HepG2 (cell line): ENCODE data around the gene STAMBPL1. TPM values are rescaled to one million over a fixed set of nuclear protein-coding genes. Genes with fewer than 3 reads are reported as not detected.

Experiments
- ATAC-seq: fragments of 200-7000 bp; cut with Tn5 transposase; 3 replicates; pipeline ENCODE4 v1.9.1; 2020; ENCODE audit warnings: mild to moderate bottlenecking, moderate library complexity
- BruUV-seq: library from RNA; stranded (reverse); fragments of 400-500 nt; replicated peaks from 2 replicates; lab custom pipeline; 2021; lab: Mats Ljungman, UMichigan
- CTCF ChIA-PET: fragments of 300-600 bp; formaldehyde crosslinking; extraction: SDS; loops from one replicate; lab custom pipeline; 2021; ENCODE audit warnings: low total read pairs, inconsistent platforms, low intra/inter-chr PET ratio; lab: Yijun Ruan, JAX
- POLR2A ChIA-PET: fragments of 350-600 bp; sonication (Branson Sonifier 250); formaldehyde crosslinking; loops from one replicate; lab custom pipeline; 2020; ENCODE audit warnings: antibody characterized with exemption, inconsistent platforms; lab: Yijun Ruan, JAX
- DNase-seq: peaks from one replicate; pipeline ENCODE4 v3.0.0-alpha.2; 2015; ENCODE audit warnings: low spot score
- FAIRE-seq: peaks from 3 replicates; lab custom pipeline; 2011; peaks lifted over from hg19 to GRCh38; lab: Jason Lieb, UNC
- H2AFZ ChIP-seq: one replicate; pipeline ENCODE4 v1.6.1; 2011; ENCODE audit warnings: low read length, inconsistent platforms
- H3K27ac ChIP-seq: fragments of 300-600 bp; 3 replicates; pipeline ENCODE4 v1.8.0; 2011; ENCODE audit warnings: mixed run types, mild to moderate bottlenecking, mixed read lengths, low read length, inconsistent platforms; ENCODE audit not compliant: insufficient read depth; ENCODE audit errors: extremely low read length
- H3K27me3 ChIP-seq, 2 experiments: fragments of 200-600 bp in 1 of 2; 2 replicates in 1 of 2; 3 replicates in 1 of 2; pipeline versions ENCODE4 v1.6.0 to v1.8.0; 2011; ENCODE audit warnings: low read length in 2 of 2, mild to moderate bottlenecking in 2 of 2, moderate library complexity in 2 of 2, inconsistent platforms in 1 of 2; ENCODE audit not compliant: insufficient read depth in 2 of 2, control insufficient read depth in 1 of 2
- H3K36me3 ChIP-seq, 2 experiments: fragments of 200-600 bp in 1 of 2; replicated peaks in 1 of 2; 2 replicates in 1 of 2; 3 replicates in 1 of 2; pipeline versions ENCODE4 v1.5.1 to v1.8.0; 2011; ENCODE audit warnings: low read length in 2 of 2, inconsistent platforms in 1 of 2; ENCODE audit not compliant: insufficient read depth in 2 of 2, control insufficient read depth in 1 of 2
- H3K4me1 ChIP-seq: 2 replicates; pipeline ENCODE4 v1.5.1; 2012; ENCODE audit warnings: low read length, inconsistent platforms; ENCODE audit not compliant: insufficient read depth
- H3K4me2 ChIP-seq: 2 replicates; pipeline ENCODE4 v1.6.0; 2011; ENCODE audit warnings: low read depth, low read length, inconsistent platforms
- H3K4me3 ChIP-seq, 3 experiments: fragments of 200-600 bp in 1 of 3; sonication (generic), shearing (Covaris generic) in 1 of 3; replicated peaks in 1 of 3; 2 replicates each; pipeline ENCODE4 v1.5.1; 2011 to 2016; ENCODE audit warnings: low read length in 3 of 3, inconsistent platforms in 2 of 3, low read depth in 2 of 3, mild to moderate bottlenecking in 2 of 3, control low read depth in 1 of 3, mixed read lengths in 1 of 3; ENCODE audit not compliant: insufficient read depth in 1 of 3
- H3K79me2 ChIP-seq: one replicate; pipeline ENCODE4 v1.6.1; 2011; ENCODE audit warnings: low read length, inconsistent platforms; ENCODE audit not compliant: insufficient read depth
- H3K9ac ChIP-seq: 2 replicates; pipeline ENCODE4 v1.6.0; 2011; ENCODE audit warnings: mild to moderate bottlenecking, low read depth, low read length, inconsistent platforms; ENCODE audit not compliant: insufficient read depth
- H3K9me3 ChIP-seq: 2 replicates; pipeline ENCODE4 v1.5.1; 2012; ENCODE audit warnings: mild to moderate bottlenecking, low read length
- H4K20me1 ChIP-seq: 2 replicates; pipeline ENCODE4 v1.6.0; 2011; ENCODE audit warnings: inconsistent platforms, mild to moderate bottlenecking, low read length, moderate library complexity; ENCODE audit not compliant: insufficient read depth
- ARNTL ChIP-seq: sonication (generic); formaldehyde crosslinking; IDR thresholded peaks from 2 replicates; pipeline ENCODE4 v1.4.0; 2020; ENCODE audit warnings: mild to moderate bottlenecking, missing genetic modification reagents
- HOXA9 ChIP-seq: sonication (generic); formaldehyde crosslinking; IDR thresholded peaks from 2 replicates; pipeline ENCODE4 v1.8.1; 2022; ENCODE audit warnings: missing genetic modification reagents, mild to moderate bottlenecking, moderate library complexity, borderline replicate concordance
- PLRG1 ChIP-seq: fragments of 450-650 bp; conservative IDR thresholded peaks from 2 replicates; pipeline ENCODE4 v1.6.1; 2016
- PRDM10 ChIP-seq: sonication (generic); formaldehyde crosslinking; IDR thresholded peaks from 2 replicates; pipeline ENCODE4 v1.4.0; 2020; ENCODE audit warnings: low read depth, missing genetic modification reagents
- SALL1 ChIP-seq: sonication (generic); formaldehyde crosslinking; IDR thresholded peaks from 2 replicates; pipeline ENCODE4 v1.8.0; 2022; ENCODE audit warnings: mild to moderate bottlenecking, missing genetic modification reagents
- SPEN ChIP-seq: sonication (generic); formaldehyde crosslinking; IDR thresholded peaks from 2 replicates; pipeline ENCODE4 v1.5.1; 2020; ENCODE audit warnings: low read depth, mild to moderate bottlenecking, missing genetic modification reagents
- ZBTB1 ChIP-seq: sonication (generic); formaldehyde crosslinking; IDR thresholded peaks from 2 replicates; pipeline ENCODE4 v1.4.0; 2020; ENCODE audit warnings: missing genetic modification reagents, borderline replicate concordance
- ZBTB43 ChIP-seq: sonication (generic); formaldehyde crosslinking; conservative IDR thresholded peaks from 2 replicates; pipeline ENCODE4 v1.4.0; 2020; ENCODE audit warnings: missing genetic modification reagents
- ZFP91 ChIP-seq: sonication (generic); formaldehyde crosslinking; IDR thresholded peaks from 2 replicates; pipeline ENCODE4 v1.9.0; 2022; ENCODE audit warnings: missing genetic modification reagents, mild to moderate bottlenecking, borderline replicate concordance
- ZNF160 ChIP-seq: sonication (generic); formaldehyde crosslinking; IDR thresholded peaks from 2 replicates; pipeline ENCODE4 v1.8.0; 2022; ENCODE audit warnings: mild to moderate bottlenecking, inconsistent platforms, missing genetic modification reagents
- ZNF224 ChIP-seq: sonication (generic); formaldehyde crosslinking; IDR thresholded peaks from 2 replicates; pipeline ENCODE4 v1.5.0; 2020; ENCODE audit warnings: mild to moderate bottlenecking, missing genetic modification reagents
- ZNF335 ChIP-seq: sonication (generic); formaldehyde crosslinking; IDR thresholded peaks from 2 replicates; pipeline ENCODE4 v1.4.0; 2020; ENCODE audit warnings: missing genetic modification reagents
- ZNF543 ChIP-seq: sonication (generic); formaldehyde crosslinking; IDR thresholded peaks from 2 replicates; pipeline ENCODE4 v1.4.0; 2020; ENCODE audit warnings: mild to moderate bottlenecking, missing genetic modification reagents
- in situ Hi-C: cut with HindIII; loops from 2 replicates; pipeline ENCODE4 v1.10.0; 2017; ENCODE audit warnings: low pct_unique_long_range_greater_than_20kb; ENCODE audit not compliant: extremely low pct_ligation_motif_present
- intact Hi-C: fragments of 100-400 bp; cut with micrococcal nuclease; formaldehyde crosslinking; loops from one replicate; pipeline ENCODE4 v1.10.0; 2022; ENCODE audit not compliant: unreplicated experiment
- polyA plus RNA-seq, 8 experiments: library from polyadenylated mRNA; depleted of rRNA in 3 of 8; stranded (reverse) in 7 of 8; unstranded in 1 of 8; fragments of >200 nt; fragmentation: Illumina TruSeq in 4 of 8; extraction: Trizol in 4 of 8; gene quantifications; 2 replicates each; pipeline versions ENCODE4 v1.2.1 to v1.2.3, GENCODE V29; 2011 to 2016; ENCODE audit warnings: low read depth in 4 of 8, missing spikeins in 1 of 8, mixed read lengths in 1 of 8; ENCODE audit not compliant: insufficient read depth in 1 of 8
- total RNA-seq, 5 experiments: library from RNA; depleted of rRNA; stranded (reverse); fragments of >200 nt; fragmentation: Illumina TruSeq; extraction: Trizol; gene quantifications; 2 replicates each; pipeline ENCODE4 v1.2.3, GENCODE V29; 2016; ENCODE audit warnings: low read depth in 1 of 5
- TF ChIP-seq, protein P1 (sequence below): sonication (generic); formaldehyde crosslinking; IDR thresholded peaks from 2 replicates; pipeline ENCODE4 v1.5.0; 2020; ENCODE audit warnings: missing genetic modification reagents
- TF ChIP-seq, protein P2 (sequence below): sonication (generic); formaldehyde crosslinking; IDR thresholded peaks from 2 replicates; pipeline ENCODE4 v1.4.0; 2020; ENCODE audit warnings: missing genetic modification reagents, mild to moderate bottlenecking, borderline replicate concordance

Gene STAMBPL1
- total and polyA plus RNA-seq, 2 of the 13 experiments (the other 11 are each of a cell fraction or from before 2014, with no cell fraction given) = 1.4 to 1.5 TPM

- Histone ChIP-seq H3K9ac (no peak overlapping the region), H3K4me2 (no peak overlapping the region), H3K4me1 (peaks cover 8% of the 10 kb centered on the region), H3K4me3 (no peak overlapping the region), H3K27ac (no peak overlapping the region), H3K36me3 (no peaks in the 10 kb centered on the region), H3K9me3 (no peaks in the 10 kb centered on the region), H3K79me2 (no peaks in the 10 kb centered on the region), H3K27me3 (peaks cover 0 to 15% of the 10 kb centered on the region in 2 experiments; a peak in 2 of 5 replicates), H2AFZ (no peak overlapping the region), H4K20me1 (no peaks in the 10 kb centered on the region)
- CTCF ChIA-PET = no interaction called here
- no TSS peak for BruUV-seq
- FAIRE-seq = no peak
- in situ Hi-C loops (no loop called here), intact Hi-C loops (no loop called here)
- POLR2A ChIA-PET = no interaction called here
- ATAC-seq = no peak
- TF ChIP-seq PRDM10 (CRISPR knock-in tag) = no peak
- TF ChIP-seq, protein P1, sequence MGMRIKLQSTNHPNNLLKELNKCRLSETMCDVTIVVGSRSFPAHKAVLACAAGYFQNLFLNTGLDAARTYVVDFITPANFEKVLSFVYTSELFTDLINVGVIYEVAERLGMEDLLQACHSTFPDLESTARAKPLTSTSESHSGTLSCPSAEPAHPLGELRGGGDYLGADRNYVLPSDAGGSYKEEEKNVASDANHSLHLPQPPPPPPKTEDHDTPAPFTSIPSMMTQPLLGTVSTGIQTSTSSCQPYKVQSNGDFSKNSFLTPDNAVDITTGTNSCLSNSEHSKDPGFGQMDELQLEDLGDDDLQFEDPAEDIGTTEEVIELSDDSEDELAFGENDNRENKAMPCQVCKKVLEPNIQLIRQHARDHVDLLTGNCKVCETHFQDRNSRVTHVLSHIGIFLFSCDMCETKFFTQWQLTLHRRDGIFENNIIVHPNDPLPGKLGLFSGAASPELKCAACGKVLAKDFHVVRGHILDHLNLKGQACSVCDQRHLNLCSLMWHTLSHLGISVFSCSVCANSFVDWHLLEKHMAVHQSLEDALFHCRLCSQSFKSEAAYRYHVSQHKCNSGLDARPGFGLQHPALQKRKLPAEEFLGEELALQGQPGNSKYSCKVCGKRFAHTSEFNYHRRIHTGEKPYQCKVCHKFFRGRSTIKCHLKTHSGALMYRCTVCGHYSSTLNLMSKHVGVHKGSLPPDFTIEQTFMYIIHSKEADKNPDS (CRISPR knock-in tag) = no peak
- TF ChIP-seq ZBTB1 (CRISPR knock-in tag) = no peak
- TF ChIP-seq, protein P2, sequence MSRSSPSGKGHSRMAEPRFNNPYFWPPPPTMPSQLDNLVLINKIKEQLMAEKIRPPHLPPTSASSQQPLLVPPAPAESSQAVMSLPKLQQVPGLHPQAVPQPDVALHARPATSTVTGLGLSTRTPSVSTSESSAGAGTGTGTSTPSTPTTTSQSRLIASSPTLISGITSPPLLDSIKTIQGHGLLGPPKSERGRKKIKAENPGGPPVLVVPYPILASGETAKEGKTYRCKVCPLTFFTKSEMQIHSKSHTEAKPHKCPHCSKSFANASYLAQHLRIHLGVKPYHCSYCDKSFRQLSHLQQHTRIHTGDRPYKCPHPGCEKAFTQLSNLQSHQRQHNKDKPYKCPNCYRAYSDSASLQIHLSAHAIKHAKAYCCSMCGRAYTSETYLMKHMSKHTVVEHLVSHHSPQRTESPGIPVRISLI (CRISPR knock-in tag) = no peak
- no peak for TF ChIP-seq ZNF335 (CRISPR knock-in tag)
- TF ChIP-seq ZFP91 = no peak
- TF ChIP-seq ARNTL (CRISPR knock-in tag) = no peak
- TF ChIP-seq ZNF543 (CRISPR knock-in tag) = no peak
- no peak for TF ChIP-seq ZBTB43 (CRISPR knock-in tag)
- no peak for TF ChIP-seq HOXA9 (CRISPR knock-in tag)
- TF ChIP-seq SALL1 = no peak
- no peak for TF ChIP-seq PLRG1
- no peak for TF ChIP-seq ZNF224
- TF ChIP-seq SPEN (CRISPR knock-in tag) = no peak
- TF ChIP-seq ZNF160 = no peak
- no peak for DNase-seq
These were observed 5.0 kb upstream of the STAMBPL1 start for GRCh38 chr10:88875081-88875480.
